GM18519 (cell line): ENCODE data around the gene FRRS1L.
A peak's percentile ranks its signal among the peaks of the same experiment; 100 is the strongest.
"Not testable (repeated sequence)": the region's sequence is repeated elsewhere in the genome, so short reads cannot be mapped to it uniquely, and the experiment has no call there.

ENCODE experiments used
- ATAC-seq: cut with Tn5 transposase; IDR thresholded peaks from one replicate; pipeline ENCODE4 v1.9.1; 2021; ENCODE audit warnings: mild to moderate bottlenecking, moderate library complexity; ENCODE audit not compliant: unreplicated experiment, low FRiP score

The FRRS1L gene

GRCh38 chr9:109134167-109134578 lies 32.9 kb downstream of the FRRS1L start:
- no peak for ATAC-seq

- ATAC-seq, result no peak
Observed at GRCh38 chr9:109133533-109133932, 33.5 kb downstream of the FRRS1L start.

- ATAC-seq, result no peak
Observed at GRCh38 chr9:109132567-109133021, 34.5 kb downstream of the FRRS1L start.

GRCh38 chr9:109129470-109130197 lies 37.4 kb downstream of the FRRS1L start:
- no peak for ATAC-seq

- ATAC-seq, result not testable (repeated sequence)
Observed at GRCh38 chr9:109126671-109127070, 40.4 kb downstream of the FRRS1L start.

- ATAC-seq, result no peak
Observed at GRCh38 chr9:109124121-109124520, 42.9 kb downstream of the FRRS1L start.

GRCh38 chr9:109122726-109123621 lies 44.1 kb downstream of the FRRS1L start:
- no peak for ATAC-seq

GRCh38 chr9:109121232-109121796 lies 45.7 kb downstream of the FRRS1L start:
- no peak for ATAC-seq

- ATAC-seq, result no peak
Observed at GRCh38 chr9:109120204-109120789, 46.8 kb downstream of the FRRS1L start.

GRCh38 chr9:109119439-109120203 lies 47.4 kb downstream of the FRRS1L start, which contains the start of gene TMEM245:
Gene TMEM245, minus strand, starts transcription at chr9:109119947. Its CDS starts 34 bp downstream, at chr9:109119913.
- ATAC-seq, result peak; percentile 85

GRCh38 chr9:109118808-109119438 lies 48.1 kb downstream of the FRRS1L start:
- ATAC-seq, result no peak

- ATAC-seq, result no peak
Observed at GRCh38 chr9:109117856-109118807, 48.9 kb downstream of the FRRS1L start.

- no peak for ATAC-seq
Observed at GRCh38 chr9:109115931-109116526, 51.0 kb downstream of the FRRS1L start.

- ATAC-seq, result no peak
Observed at GRCh38 chr9:109114670-109115069, 52.4 kb downstream of the FRRS1L start.

- ATAC-seq, result no peak
Observed at GRCh38 chr9:109113892-109114609, 53.0 kb downstream of the FRRS1L start.

GRCh38 chr9:109113254-109113653 lies 53.8 kb downstream of the FRRS1L start:
- no peak for ATAC-seq

GRCh38 chr9:109110329-109111021 lies 56.6 kb downstream of the FRRS1L start:
- ATAC-seq, result peak; percentile 82
